ENCODE results near the gene BCL11A.

Gene BCL11A

GRCh38 chr2:60468382-60469085 lies 84.9 kb downstream of the BCL11A start:
- no peak overlapping the region for H3K27ac ChIP-seq (replicated peaks; ENCODE audit: low read length)
- WGBS, 2 donors (ENCODE audit: extremely low coverage in 2 of 2, insufficient read length in 2 of 2, insufficient replicate concordance in 1 of 2), result no CpG with 5 or more reads among the region's 7 CpGs

GRCh38 chr2:60466161-60466702 lies 87.2 kb downstream of the BCL11A start:
- Histone ChIP-seq H3K4me2 (ENCODE audit: insufficient read depth, low read length, poor library complexity, severe bottlenecking) (no peak overlapping the region), H2BK12ac (ENCODE audit: low read length) (peak overlapping the region; percentile 60), H2BK120ac (ENCODE audit: low read depth, low read length) (no peak overlapping the region), H3K9me3 (replicated peaks in 1 of 2; ENCODE audit: control insufficient read depth in 2 of 2, insufficient read depth in 1 of 2, low read depth in 1 of 2, low read length in 2 of 2) (peaks cover 0 to 3% of the 10 kb centered on the region in 2 donors), H3K14ac (ENCODE audit: low read length) (no peak overlapping the region), H3K4me3 (ENCODE audit: low read length in 2 of 2) (no peak overlapping the region), H2AFZ (ENCODE audit: low read length) (no peak overlapping the region), H3K4me1 (ENCODE audit: control insufficient read depth in 2 of 2, insufficient read depth in 1 of 2, low read depth in 1 of 2, low read length in 2 of 2) (peaks cover 0 to 5% of the 10 kb centered on the region in 2 donors), H3K79me1 (ENCODE audit: low read depth, low read length) (no peaks in the 10 kb centered on the region), H4K8ac (ENCODE audit: low read depth, low read length) (no peak overlapping the region), H3K27ac (replicated peaks; ENCODE audit: low read length) (no peak overlapping the region), H3K23ac (ENCODE audit: low read depth, low read length, poor library complexity) (no peak overlapping the region), H3K9ac (ENCODE audit: low read depth, low read length, poor library complexity) (no peak overlapping the region), H2BK5ac (ENCODE audit: low read length) (no peak overlapping the region), H3K18ac (ENCODE audit: low read length) (no peak overlapping the region), H2BK15ac (ENCODE audit: low read length) (no peak overlapping the region), H4K91ac (ENCODE audit: low read depth, low read length, poor library complexity) (no peak overlapping the region), H3K36me3 (replicated peaks in 1 of 2; ENCODE audit: control insufficient read depth in 2 of 2, insufficient read depth in 2 of 2, low read length in 2 of 2) (no peaks in the 10 kb centered on the region), H2AK5ac (ENCODE audit: low read depth, low read length) (peak overlapping the region; percentile 24), H3K4ac (ENCODE audit: low read length) (no peak overlapping the region), H3K27me3 (ENCODE audit: control insufficient read depth in 3 of 3, insufficient read depth in 3 of 3, low read depth in 1 of 3, low read length in 3 of 3) (no peaks in the 10 kb centered on the region)
- no peak for DNase-seq (ENCODE audit: low spot score)
- WGBS, 2 donors (ENCODE audit: extremely low coverage in 2 of 2, insufficient read length in 2 of 2, insufficient replicate concordance in 1 of 2), result no CpG with 5 or more reads among the region's 3 CpGs

More at GRCh38 chr2:60468382-60469085, 84.9 kb downstream of the BCL11A start:
- no peak overlapping the region for H2BK5ac ChIP-seq (ENCODE audit: low read length)
- no peak overlapping the region for H2BK120ac ChIP-seq (ENCODE audit: low read depth, low read length)
- H3K27me3 ChIP-seq (ENCODE audit: control insufficient read depth in 3 of 3, insufficient read depth in 3 of 3, low read depth in 1 of 3, low read length in 3 of 3), result no peaks in the 10 kb centered on the region
- no peak overlapping the region for H3K9ac ChIP-seq (ENCODE audit: low read depth, low read length, poor library complexity)
- peaks cover 0 to 3% of the 10 kb centered on the region in 2 donors for H3K4me1 ChIP-seq (ENCODE audit: control insufficient read depth in 2 of 2, insufficient read depth in 1 of 2, low read depth in 1 of 2, low read length in 2 of 2)
- no peak overlapping the region for H3K4me3 ChIP-seq (ENCODE audit: low read length in 2 of 2)
- H3K4ac ChIP-seq (ENCODE audit: low read length), result no peak overlapping the region
- DNase-seq (ENCODE audit: low spot score), result no peak
- H2BK15ac ChIP-seq (ENCODE audit: low read length), result no peak overlapping the region
- no peaks in the 10 kb centered on the region for H3K36me3 ChIP-seq (replicated peaks in 1 of 2; ENCODE audit: control insufficient read depth in 2 of 2, insufficient read depth in 2 of 2, low read length in 2 of 2)
- no peaks in the 10 kb centered on the region for H3K9me3 ChIP-seq (replicated peaks in 1 of 2; ENCODE audit: control insufficient read depth in 2 of 2, insufficient read depth in 1 of 2, low read depth in 1 of 2, low read length in 2 of 2)
- no peak overlapping the region for H2BK12ac ChIP-seq (ENCODE audit: low read length)
- H3K79me1 ChIP-seq (ENCODE audit: low read depth, low read length), result no peaks in the 10 kb centered on the region
- no peak overlapping the region for H4K91ac ChIP-seq (ENCODE audit: low read depth, low read length, poor library complexity)
- no peak overlapping the region for H3K23ac ChIP-seq (ENCODE audit: low read depth, low read length, poor library complexity)
- H4K8ac ChIP-seq (ENCODE audit: low read depth, low read length), result no peak overlapping the region
- H3K14ac ChIP-seq (ENCODE audit: low read length), result no peak overlapping the region
- H3K18ac ChIP-seq (ENCODE audit: low read length), result no peak overlapping the region
- H2AK5ac ChIP-seq (ENCODE audit: low read depth, low read length), result no peak overlapping the region
- no peak overlapping the region for H3K4me2 ChIP-seq (ENCODE audit: insufficient read depth, low read length, poor library complexity, severe bottlenecking)
- no peak overlapping the region for H2AFZ ChIP-seq (ENCODE audit: low read length)

GRCh38 chr2:60465736-60466135 lies 87.7 kb downstream of the BCL11A start:
- Histone ChIP-seq H2BK12ac (ENCODE audit: low read length) (no peak overlapping the region), H2AFZ (ENCODE audit: low read length) (no peak overlapping the region), H3K4me1 (ENCODE audit: control insufficient read depth in 2 of 2, insufficient read depth in 1 of 2, low read depth in 1 of 2, low read length in 2 of 2) (peaks cover 0 to 5% of the 10 kb centered on the region in 2 donors), H3K4me3 (ENCODE audit: low read length in 2 of 2) (no peak overlapping the region), H3K27me3 (ENCODE audit: control insufficient read depth in 3 of 3, insufficient read depth in 3 of 3, low read depth in 1 of 3, low read length in 3 of 3) (no peaks in the 10 kb centered on the region), H3K23ac (ENCODE audit: low read depth, low read length, poor library complexity) (no peak overlapping the region), H3K4ac (ENCODE audit: low read length) (no peak overlapping the region), H3K4me2 (ENCODE audit: insufficient read depth, low read length, poor library complexity, severe bottlenecking) (no peak overlapping the region), H2BK5ac (ENCODE audit: low read length) (no peak overlapping the region), H3K14ac (ENCODE audit: low read length) (no peak overlapping the region), H2BK120ac (ENCODE audit: low read depth, low read length) (no peak overlapping the region), H3K79me1 (ENCODE audit: low read depth, low read length) (no peaks in the 10 kb centered on the region), H4K91ac (ENCODE audit: low read depth, low read length, poor library complexity) (no peak overlapping the region), H3K9me3 (replicated peaks in 1 of 2; ENCODE audit: control insufficient read depth in 2 of 2, insufficient read depth in 1 of 2, low read depth in 1 of 2, low read length in 2 of 2) (peaks cover 0 to 4% of the 10 kb centered on the region in 2 donors), H3K9ac (ENCODE audit: low read depth, low read length, poor library complexity) (no peak overlapping the region), H3K36me3 (replicated peaks in 1 of 2; ENCODE audit: control insufficient read depth in 2 of 2, insufficient read depth in 2 of 2, low read length in 2 of 2) (no peaks in the 10 kb centered on the region), H4K8ac (ENCODE audit: low read depth, low read length) (no peak overlapping the region), H2BK15ac (ENCODE audit: low read length) (no peak overlapping the region), H3K18ac (ENCODE audit: low read length) (no peak overlapping the region), H3K27ac (replicated peaks; ENCODE audit: low read length) (no peak overlapping the region), H2AK5ac (ENCODE audit: low read depth, low read length) (peak overlapping the region; percentile 24)
- no CpG with 5 or more reads among the region's 4 CpGs for WGBS, 2 donors (ENCODE audit: extremely low coverage in 2 of 2, insufficient read length in 2 of 2, insufficient replicate concordance in 1 of 2)
- DNase-seq (ENCODE audit: low spot score), result no peak

GRCh38 chr2:60463249-60463648 lies 90.2 kb downstream of the BCL11A start:
- no peak overlapping the region for H3K4me2 ChIP-seq (ENCODE audit: insufficient read depth, low read length, poor library complexity, severe bottlenecking)
- H3K27ac ChIP-seq (replicated peaks; ENCODE audit: low read length), result no peak overlapping the region

More at GRCh38 chr2:60463249-60463648, 90.2 kb downstream of the BCL11A start:
- Histone ChIP-seq H3K79me1 (ENCODE audit: low read depth, low read length) (no peaks in the 10 kb centered on the region), H2BK12ac (ENCODE audit: low read length) (no peak overlapping the region), H3K18ac (ENCODE audit: low read length) (no peak overlapping the region), H3K27me3 (ENCODE audit: control insufficient read depth in 3 of 3, insufficient read depth in 3 of 3, low read depth in 1 of 3, low read length in 3 of 3) (no peaks in the 10 kb centered on the region), H3K23ac (ENCODE audit: low read depth, low read length, poor library complexity) (no peak overlapping the region), H4K8ac (ENCODE audit: low read depth, low read length) (no peak overlapping the region), H4K91ac (ENCODE audit: low read depth, low read length, poor library complexity) (no peak overlapping the region), H3K36me3 (replicated peaks in 1 of 2; ENCODE audit: control insufficient read depth in 2 of 2, insufficient read depth in 2 of 2, low read length in 2 of 2) (no peaks in the 10 kb centered on the region), H3K9ac (ENCODE audit: low read depth, low read length, poor library complexity) (no peak overlapping the region), H3K4me1 (ENCODE audit: control insufficient read depth in 2 of 2, insufficient read depth in 1 of 2, low read depth in 1 of 2, low read length in 2 of 2) (peaks cover 0 to 5% of the 10 kb centered on the region in 2 donors), H2BK15ac (ENCODE audit: low read length) (no peak overlapping the region), H3K4ac (ENCODE audit: low read length) (no peak overlapping the region), H2AK5ac (ENCODE audit: low read depth, low read length) (no peak overlapping the region), H2BK120ac (ENCODE audit: low read depth, low read length) (no peak overlapping the region), H3K4me3 (ENCODE audit: low read length in 2 of 2) (no peak overlapping the region), H3K14ac (ENCODE audit: low read length) (no peak overlapping the region), H3K9me3 (replicated peaks in 1 of 2; ENCODE audit: control insufficient read depth in 2 of 2, insufficient read depth in 1 of 2, low read depth in 1 of 2, low read length in 2 of 2) (peaks cover 0 to 4% of the 10 kb centered on the region in 2 donors), H2BK5ac (ENCODE audit: low read length) (no peak overlapping the region), H2AFZ (ENCODE audit: low read length) (no peak overlapping the region)
- WGBS, 2 donors (ENCODE audit: extremely low coverage in 2 of 2, insufficient read length in 2 of 2, insufficient replicate concordance in 1 of 2), result no CpG with 5 or more reads among the region's 6 CpGs
- no peak for DNase-seq (ENCODE audit: low spot score)
